ENCODE measurements around the gene UCN.
"Not testable (repeated sequence)": the region's sequence is repeated elsewhere in the genome, so short reads cannot be mapped to it uniquely, and the experiment has no call there.

UCN gene, protein sequence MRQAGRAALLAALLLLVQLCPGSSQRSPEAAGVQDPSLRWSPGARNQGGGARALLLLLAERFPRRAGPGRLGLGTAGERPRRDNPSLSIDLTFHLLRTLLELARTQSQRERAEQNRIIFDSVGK

DNA sequence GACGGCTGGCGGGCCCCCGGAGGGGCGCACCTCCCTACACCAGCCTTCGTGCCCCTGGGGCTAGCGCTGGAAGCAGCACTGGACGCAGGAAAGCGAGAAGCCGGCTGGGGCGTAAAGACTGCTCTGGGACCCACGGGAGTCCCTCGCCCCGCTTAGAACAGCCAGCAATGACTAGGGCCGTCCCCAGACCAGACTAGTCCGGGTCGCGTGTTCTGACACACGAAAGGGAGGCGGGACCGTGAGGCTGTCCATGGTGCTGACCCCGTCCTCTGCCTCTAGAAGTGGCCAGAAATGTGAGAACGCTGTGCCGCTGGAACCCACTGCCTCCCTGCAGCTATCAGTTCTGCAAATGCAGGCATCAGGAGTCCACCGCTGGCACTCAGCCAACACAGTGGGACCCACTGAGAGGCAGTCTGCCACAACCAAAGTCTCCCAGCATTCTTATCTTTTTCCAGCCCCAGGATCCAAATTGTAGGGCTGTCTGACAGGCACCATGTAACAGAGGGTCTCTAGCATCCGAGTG is at the start of gene UCN:
Gene UCN, minus strand, starts transcription at position 87 of the 523 bp plus-strand sequence. CDS start 550 bp downstream, outside the sequence.
- no peak for DNase-seq (ENCODE audit: low read depth in 2 of 2)

DNA sequence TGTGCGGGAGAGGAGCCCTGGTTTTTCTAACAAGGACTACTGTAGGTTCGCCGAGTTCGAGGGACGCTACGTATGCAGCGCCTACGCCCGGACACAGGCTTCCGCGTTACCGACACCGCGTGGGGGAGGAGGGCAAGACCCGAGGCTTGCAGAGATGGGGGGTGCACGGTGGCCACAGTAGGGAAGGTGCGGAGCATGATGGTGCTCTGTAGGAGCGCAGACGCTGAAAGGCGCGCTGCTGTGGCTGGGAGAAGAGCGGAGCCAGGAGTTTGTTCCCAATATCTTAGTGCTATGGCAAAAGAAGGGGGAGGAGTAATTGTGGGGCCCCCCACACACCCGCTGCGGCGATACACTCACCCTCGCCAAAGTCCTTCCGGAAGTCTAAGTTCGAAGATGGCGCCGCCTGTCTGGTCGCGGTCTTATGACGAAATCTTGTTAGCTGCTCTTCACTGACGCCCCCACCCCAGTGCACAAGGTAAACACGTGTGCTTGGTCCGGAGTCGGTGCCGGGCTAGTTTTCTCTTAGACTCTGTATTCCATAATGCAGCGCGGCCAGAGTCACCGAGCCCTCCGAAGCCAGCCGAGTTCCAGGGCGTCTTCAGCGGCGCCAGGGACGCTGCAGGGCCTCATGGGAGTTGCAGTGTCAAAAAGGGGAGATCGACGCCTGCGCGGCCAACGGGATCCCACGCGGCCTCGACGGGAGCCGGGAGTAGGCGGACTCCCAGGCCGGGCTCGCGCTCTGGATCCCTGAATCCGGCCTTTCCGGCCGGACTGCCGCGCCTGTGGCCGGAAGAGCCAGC is 48.3 kb upstream of the UCN start, which contains the start of gene GTF3C2:
Gene GTF3C2, minus strand, starts transcription at position 383 of the 800 bp plus-strand sequence. CDS start 13,210 bp downstream, outside the sequence.
- DNase-seq (ENCODE audit: low read depth in 2 of 2): peak; percentile 80 to 90

DNA sequence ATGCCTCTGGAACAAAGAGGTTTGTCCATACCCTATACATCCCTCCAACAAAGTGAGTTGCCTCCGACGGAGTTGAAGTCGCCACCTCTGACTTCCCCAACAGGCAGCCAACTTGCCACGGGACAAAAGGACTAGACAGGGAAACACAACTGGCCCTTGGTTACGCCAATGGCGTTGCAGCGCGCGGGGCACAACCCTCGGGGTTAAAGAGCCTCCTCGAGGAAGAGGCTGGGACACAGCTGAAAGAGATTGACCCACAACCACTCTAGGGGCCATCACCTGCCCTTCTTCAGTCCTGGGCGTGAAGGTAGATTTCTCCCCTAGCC is 47.8 kb upstream of the UCN start:
- DNase-seq (ENCODE audit: low read depth in 2 of 2): no peak

- no peak for DNase-seq (ENCODE audit: low read depth in 2 of 2)
Observed at GRCh38 chr2:27354597-27354927, 46.3 kb upstream of the UCN start.

GRCh38 chr2:27353762-27354596 is 45.7 kb upstream of the UCN start:
- no peak for DNase-seq (ENCODE audit: low read depth in 2 of 2)

DNA sequence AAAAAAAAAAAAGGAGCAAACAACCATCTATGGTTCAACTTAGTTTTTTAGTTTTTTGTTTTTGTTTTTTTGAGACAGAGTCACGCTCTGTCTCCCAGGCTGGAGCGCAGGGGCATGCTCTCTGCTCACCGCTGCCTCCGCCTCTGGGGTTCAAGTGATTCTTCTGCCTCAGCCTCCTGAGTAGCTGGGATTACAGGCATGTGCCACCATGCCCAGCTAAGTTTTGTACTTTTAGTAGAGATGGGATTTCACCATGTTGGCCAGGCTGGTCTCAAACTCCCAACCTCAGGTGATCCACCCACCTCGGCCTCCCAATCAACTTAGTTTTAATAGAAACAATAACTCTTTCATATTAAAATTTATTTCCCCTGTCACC is 45.1 kb upstream of the UCN start:
- not testable (repeated sequence) for DNase-seq (ENCODE audit: low read depth in 2 of 2)

DNA sequence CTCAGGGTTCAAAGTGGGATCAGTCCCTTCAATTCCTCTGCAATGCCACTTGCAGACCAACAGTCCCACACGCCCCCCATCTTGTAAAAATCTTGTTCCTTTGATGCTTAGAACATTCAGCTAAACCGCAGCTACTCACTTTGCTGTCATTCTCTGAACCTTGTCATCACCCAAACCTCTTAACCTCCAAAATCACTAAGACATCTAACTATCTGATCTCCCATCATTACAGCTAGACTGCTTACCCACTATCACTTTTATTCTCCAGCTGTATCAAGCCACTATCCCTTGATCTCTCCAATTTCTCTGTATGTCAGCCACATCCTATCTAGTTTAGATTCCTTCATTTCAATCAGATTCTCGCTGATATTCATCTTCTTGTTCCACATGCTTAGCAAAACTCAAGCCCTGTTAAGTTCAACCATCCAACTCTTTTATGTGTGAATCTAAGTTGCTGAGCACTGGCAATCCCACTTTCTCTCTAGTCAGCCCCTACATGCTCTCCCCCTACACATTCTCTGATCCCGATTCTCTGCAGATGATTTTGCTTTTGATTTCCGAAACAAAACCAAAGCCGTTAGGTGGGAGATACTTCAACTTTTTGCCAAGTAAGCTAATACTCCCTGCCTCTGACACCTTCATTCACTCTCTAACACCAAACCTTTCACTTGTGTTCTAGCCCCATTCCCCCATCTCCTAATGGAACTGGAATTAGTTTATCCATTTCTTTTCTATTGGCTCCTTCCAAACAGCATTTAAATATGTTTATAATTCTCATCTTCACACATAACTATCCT is 43.8 kb upstream of the UCN start:
- DNase-seq (ENCODE audit: low read depth in 2 of 2): no peak

DNA sequence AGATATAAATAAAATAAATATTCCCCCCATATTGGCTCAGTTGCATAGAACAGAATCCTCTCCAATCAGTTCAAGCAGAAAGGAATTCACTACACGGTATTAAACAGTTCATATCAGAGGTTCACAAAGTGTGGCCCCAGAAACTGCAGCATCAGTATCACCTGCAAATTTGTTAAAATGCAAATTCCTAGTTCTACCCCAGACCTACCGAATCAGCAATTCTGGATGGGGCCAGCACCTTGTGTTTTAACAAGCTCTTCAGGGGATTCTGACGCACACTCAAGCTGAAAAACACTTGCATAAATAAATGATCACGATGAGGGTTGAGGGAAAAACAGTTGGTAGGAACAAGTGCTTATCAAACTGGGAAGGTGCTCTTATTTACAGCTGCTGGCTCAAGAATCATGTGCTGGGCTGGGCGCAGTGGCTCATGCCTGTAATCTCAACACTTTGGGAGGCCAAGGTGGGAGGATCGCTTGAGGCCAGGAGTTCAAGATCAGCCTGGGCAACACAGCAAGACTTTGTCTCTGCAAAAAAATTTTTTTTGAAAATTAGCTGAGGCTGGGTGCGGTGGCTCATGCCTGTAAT is 42.0 kb upstream of the UCN start:
- no peak for DNase-seq (ENCODE audit: low read depth in 2 of 2)

GRCh38 chr2:27347641-27348040 is 39.4 kb upstream of the UCN start:
- DNase-seq (ENCODE audit: low read depth in 2 of 2): no peak

DNA sequence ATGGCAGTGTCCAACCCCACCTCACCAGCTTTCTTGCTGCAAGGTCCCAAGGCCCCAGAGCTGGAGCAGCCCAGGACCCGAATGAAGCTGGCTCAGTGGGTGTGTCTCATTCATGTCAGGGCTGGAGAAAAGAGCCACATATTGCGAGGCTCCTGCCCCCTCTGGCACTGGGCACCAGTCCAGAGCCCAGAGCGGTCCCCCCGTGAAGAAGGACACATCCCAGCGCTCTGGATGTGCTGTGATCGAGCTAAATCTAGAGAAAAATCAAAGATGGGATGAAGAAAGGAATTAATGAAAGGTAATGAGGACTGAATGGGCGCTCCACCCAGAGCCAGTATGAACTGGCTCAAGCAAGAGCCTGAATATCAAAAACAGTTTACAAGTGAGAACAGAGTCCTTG is 27.9 kb upstream of the UCN start:
- DNase-seq (ENCODE audit: low read depth in 2 of 2): no peak

- no peak for DNase-seq (ENCODE audit: low read depth in 2 of 2)
Observed at GRCh38 chr2:27335311-27335710, 27.1 kb upstream of the UCN start.

- no peak for DNase-seq (ENCODE audit: low read depth in 2 of 2)
Observed at GRCh38 chr2:27324720-27325119, 16.5 kb upstream of the UCN start.

GRCh38 chr2:27323596-27324285 is 15.5 kb upstream of the UCN start:
- DNase-seq (ENCODE audit: low read depth in 2 of 2): no peak

- peak; percentile 84 to 88 for DNase-seq (ENCODE audit: low read depth in 2 of 2)
Observed at GRCh38 chr2:27322766-27323595, 14.7 kb upstream of the UCN start, which contains the start of gene MPV17. TSS of gene MPV17 (minus strand) at chr2:27323097. CDS start at chr2:27322517, 580 bp downstream.

- DNase-seq (ENCODE audit: low read depth in 2 of 2): no peak
Observed at GRCh38 chr2:27322301-27322765, 14.1 kb upstream of the UCN start.

- no peak for DNase-seq (ENCODE audit: low read depth in 2 of 2)
Observed at GRCh38 chr2:27320958-27321543, 12.8 kb upstream of the UCN start.

DNA sequence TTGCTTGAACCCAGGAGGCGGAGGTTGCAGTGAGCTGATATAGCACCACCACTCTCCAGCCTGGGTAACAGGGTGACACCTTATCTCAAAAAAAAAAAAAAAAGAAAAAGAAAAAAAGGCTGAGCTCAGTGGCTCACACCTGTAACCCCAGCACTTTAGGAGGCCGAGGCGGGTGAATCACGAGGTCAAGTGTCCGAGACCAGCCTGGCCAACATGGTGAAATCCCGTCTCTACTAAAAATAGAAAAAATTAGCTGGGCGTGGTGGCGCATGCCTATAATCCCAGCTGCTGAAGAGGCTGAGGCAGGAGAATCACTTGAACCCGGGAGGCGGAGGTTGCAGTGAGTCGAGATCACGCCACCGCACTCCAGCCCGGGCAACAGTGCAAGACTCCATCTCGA is 11.6 kb upstream of the UCN start:
- not testable (repeated sequence) for DNase-seq (ENCODE audit: low read depth in 2 of 2)

DNA sequence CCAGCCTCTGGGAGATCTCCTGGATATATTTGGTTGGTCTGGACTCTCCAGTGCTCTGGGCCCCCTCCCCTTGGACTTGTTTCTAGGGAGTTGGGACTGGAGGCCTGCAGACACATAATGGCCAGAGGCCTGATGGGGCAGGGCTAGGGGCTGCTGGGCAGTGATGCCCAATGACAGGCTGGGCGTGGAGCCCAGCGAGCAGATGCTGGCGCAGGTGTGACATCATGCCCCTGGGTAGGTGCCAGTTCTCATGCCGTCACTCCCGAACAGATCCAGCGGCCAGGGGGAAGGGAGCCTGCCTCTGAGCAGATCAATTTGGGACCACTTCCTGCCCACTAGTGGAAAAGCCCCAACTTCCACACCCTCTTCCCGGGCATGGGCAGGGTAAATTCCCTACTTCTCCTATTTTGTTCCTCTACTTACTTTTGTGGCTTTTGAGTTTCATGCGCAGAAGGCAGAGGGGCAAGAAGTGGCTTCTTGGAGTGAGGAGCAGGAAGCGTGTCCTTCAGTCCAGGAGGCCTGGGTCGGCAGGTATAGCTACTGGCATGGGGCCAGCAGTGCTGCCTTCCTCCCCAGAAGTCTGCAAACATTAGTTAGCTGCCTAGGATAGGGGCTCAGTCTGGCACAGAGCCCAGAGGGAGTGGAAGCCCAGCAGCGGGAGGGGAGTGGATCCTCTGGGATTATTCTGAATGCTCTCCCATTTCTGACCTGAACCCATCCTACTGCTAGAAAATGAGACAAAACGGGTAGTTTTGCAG is 8.6 kb upstream of the UCN start:
- DNase-seq (ENCODE audit: low read depth in 2 of 2): no peak

Data from activated CD4-positive, alpha-beta T cell treated with anti-CD3 and anti-CD28 coated beads for 24 hours (primary cell).